ENCODE measurements around the gene RAD51B. TPM values are rescaled to one million over a fixed set of nuclear protein-coding genes. Genes with fewer than 3 reads are reported as not detected.

Gene RAD51B
- total and polyA plus RNA-seq, 9 of the 15 experiments (the other 6 are each of a cell fraction or from before 2014, with no cell fraction given) = 8.5 to 17.3 (median 11.3) TPM

- in situ Hi-C loops (cut with MboI) = no loop called here
- H3K27ac ChIP-seq (ENCODE audit: extremely low read depth, low read depth, low read length) = no peak overlapping the region
- FAIRE-seq = no peak
- ChIA-PET CTCF (ENCODE audit: low intra/inter-chr PET ratio) (no interaction called here), POLR2A (interaction anchor here (0.7 kb wide), 1 partner anchor 9 kb away, joined by 3 read pairs; no protein-coding TSS in a partner anchor)
- H3K4me2 ChIP-seq (ENCODE audit: insufficient read depth, low read length) = no peak overlapping the region
- H3K4me3 ChIP-seq = no peak overlapping the region
- peaks cover 0 to 2% of the 10 kb centered on the region in 2 experiments; a peak in 2 of 5 replicates for H3K4me1 ChIP-seq (replicated peaks in 1 of 2; ENCODE audit: control insufficient read depth in 2 of 2, insufficient read depth in 2 of 2, low read length in 2 of 2)
- TF ChIP-seq KDM4B (IDR thresholded peaks at IDR 0.05; ENCODE audit: borderline replicate concordance in 2 of 2, low read depth in 1 of 2) (no peak), HMG20A (CRISPR knock-in tag; conservative IDR thresholded peaks at IDR 0.05) (no peak), ZNF511 (CRISPR knock-in tag; IDR thresholded peaks at IDR 0.05) (no peak), TAL1 (IDR thresholded peaks at IDR 0.05) (no peak), ESRRB (CRISPR knock-in tag; IDR thresholded peaks at IDR 0.05; ENCODE audit: borderline replicate concordance) (no peak), ZNF780A (CRISPR knock-in tag; IDR thresholded peaks at IDR 0.05) (no peak), ZNF518B (CRISPR knock-in tag; IDR thresholded peaks at IDR 0.05) (no peak), SAFB2 (IDR thresholded peaks at IDR 0.05; ENCODE audit: borderline replicate concordance, low read depth, low read length, severe bottlenecking) (no peak), HNRNPUL1 (IDR thresholded peaks at IDR 0.05; ENCODE audit: low read length) (no peak), SREBF1 (IDR thresholded peaks at IDR 0.05; ENCODE audit: borderline replicate concordance, low read depth, low read length) (no peak), ZC3H8 (IDR thresholded peaks at IDR 0.05) (no peak), ZNF507 (tag; conservative IDR thresholded peaks at IDR 0.05) (no peak), ZNF134 (CRISPR knock-in tag; conservative IDR thresholded peaks at IDR 0.05) (no peak), KLF6 (CRISPR knock-in tag; IDR thresholded peaks at IDR 0.05; ENCODE audit: borderline replicate concordance) (no peak), PHF21A (IDR thresholded peaks at IDR 0.05; ENCODE audit: borderline replicate concordance, low read depth) (no peak), EP400 (IDR thresholded peaks at IDR 0.05) (no peak)
- no peaks in the 10 kb centered on the region for H3K79me2 ChIP-seq (ENCODE audit: control insufficient read depth, insufficient read depth, low read length)
- no peaks in the 10 kb centered on the region for H3K36me3 ChIP-seq (ENCODE audit: control insufficient read depth, insufficient read depth, low read length)
- no peaks in the 10 kb centered on the region for H3K9me3 ChIP-seq (replicated peaks; ENCODE audit: control insufficient read depth, insufficient read depth, low read depth, low read length)
- no peak for ATAC-seq
- no peak for DNase-seq (ENCODE audit: extremely low read depth in 1 of 4, low spot score in 3 of 4)
- intact Hi-C loops (cut with micrococcal nuclease) = no loop called here
- no peak overlapping the region for H2AFZ ChIP-seq (ENCODE audit: low read depth, low read length)
- BruUV-seq (replicated peaks) = no TSS peak
- 43% methylated on average over 9 of the region's 14 CpGs for WGBS (ENCODE audit: insufficient coverage, low coverage, missing lambda C conversion rate)
- no peaks in the 10 kb centered on the region for H3K27me3 ChIP-seq (ENCODE audit: control insufficient read depth in 2 of 2, insufficient read depth in 2 of 2, low read length in 2 of 2)
- no peaks in the 10 kb centered on the region for H3K9me1 ChIP-seq (ENCODE audit: control insufficient read depth, insufficient read depth, low read length)
- H3K9ac ChIP-seq (ENCODE audit: insufficient read depth in 1 of 2, low read depth in 2 of 2, low read length in 2 of 2) = no peak overlapping the region; a peak in 1 of 4 replicates
- H4K20me1 ChIP-seq (replicated peaks; ENCODE audit: control insufficient read depth, insufficient read depth, low read length) = no peaks in the 10 kb centered on the region
Measured at GRCh38 chr14:68607867-68608573, 788.4 kb downstream of the RAD51B start.

Measured in K562 (cell line).